GM19239 (cell line): ENCODE data around the gene VPS9D1.
"Not testable (repeated sequence)": the region's sequence is repeated elsewhere in the genome, so short reads cannot be mapped to it uniquely, and the experiment has no call there.

Source experiments
- DNase-seq: peaks from one replicate; pipeline ENCODE4 v3.0.0; 2011; ENCODE audit warnings: low spot score; ENCODE audit not compliant: insufficient read length
- FAIRE-seq: peaks from 2 replicates; lab custom pipeline; 2011; peaks lifted over from hg19 to GRCh38; lab: Jason Lieb, UNC

The VPS9D1 gene

DNA sequence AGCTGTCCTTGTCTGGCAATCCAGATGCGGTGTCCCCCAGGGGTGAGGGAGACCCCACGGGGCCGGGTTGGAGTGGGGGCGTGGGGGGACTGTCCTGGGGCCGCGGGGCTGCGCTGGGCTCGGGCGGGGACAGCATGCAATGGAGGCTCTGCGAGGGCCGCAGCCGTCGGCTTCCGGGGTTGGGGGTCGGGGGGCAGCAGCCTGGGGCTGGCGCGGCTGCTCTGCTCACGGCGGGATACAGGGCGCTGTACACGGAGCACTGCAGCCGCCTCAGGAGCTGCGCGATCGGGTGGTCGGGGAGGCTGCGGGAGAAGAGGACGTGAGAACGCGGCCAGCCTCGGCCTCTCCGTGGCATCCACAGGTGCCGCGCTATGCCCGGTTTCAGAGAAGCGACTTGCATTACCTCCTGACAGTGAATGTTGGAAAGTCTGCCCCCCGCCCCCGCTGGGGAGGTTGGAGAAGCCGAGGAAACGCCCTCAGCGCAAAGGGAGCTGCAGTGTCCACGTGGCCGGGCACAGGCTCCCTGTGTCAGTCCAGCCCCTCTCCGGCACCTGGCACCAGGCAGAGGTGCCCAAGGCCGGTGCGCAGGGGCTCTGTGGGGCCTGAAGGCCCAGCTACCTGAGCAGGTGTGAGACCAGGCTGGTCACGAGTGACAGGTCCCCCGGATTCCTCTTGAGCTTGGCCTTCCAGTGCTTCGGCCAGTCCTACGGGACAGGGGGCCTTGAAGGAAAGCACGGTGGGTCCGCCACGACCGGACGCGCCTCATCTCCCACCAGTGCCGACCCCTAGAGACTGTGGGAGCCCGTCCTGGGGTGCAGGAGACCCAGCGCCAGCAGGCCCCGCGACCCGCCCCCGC lies 9.8 kb downstream of the VPS9D1 start:
- FAIRE-seq (no peak), DNase-seq (no peak)

DNA sequence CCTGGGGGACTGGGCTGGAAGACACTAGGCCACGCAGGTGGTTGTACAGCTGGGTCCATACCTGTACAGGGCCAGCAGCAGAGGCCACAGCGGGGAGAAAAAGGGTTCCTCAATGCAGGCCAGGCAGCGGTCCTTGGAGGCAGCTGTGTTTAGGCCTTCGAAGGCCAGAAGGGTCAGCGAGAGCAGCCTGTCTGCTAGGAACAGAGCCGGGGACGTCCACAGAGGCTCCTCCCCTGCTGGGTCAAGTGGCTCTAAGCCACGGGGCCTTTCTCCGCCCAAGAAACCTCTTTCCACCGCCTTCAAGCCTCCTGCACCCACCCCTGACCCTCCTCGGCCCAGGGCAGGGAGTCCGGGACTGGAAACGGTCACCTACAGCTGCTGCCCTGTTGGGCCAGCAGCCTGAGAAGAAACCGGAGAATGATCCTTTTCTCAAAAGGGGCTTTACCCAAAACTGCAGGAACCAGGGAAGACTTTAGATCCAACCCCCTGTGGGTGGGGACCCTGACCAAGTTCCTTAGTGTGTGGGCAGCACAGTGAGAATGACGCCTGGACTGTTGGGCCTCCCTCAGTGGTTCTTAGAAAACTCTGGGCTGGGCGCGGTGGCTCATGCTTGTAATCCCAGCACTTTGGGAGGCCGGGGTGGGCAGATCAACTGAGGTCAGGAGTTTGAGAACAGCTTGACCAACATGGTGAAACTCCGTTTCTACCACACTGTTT lies 10.8 kb downstream of the VPS9D1 start:
- DNase-seq (no peak), FAIRE-seq (no peak)

DNA sequence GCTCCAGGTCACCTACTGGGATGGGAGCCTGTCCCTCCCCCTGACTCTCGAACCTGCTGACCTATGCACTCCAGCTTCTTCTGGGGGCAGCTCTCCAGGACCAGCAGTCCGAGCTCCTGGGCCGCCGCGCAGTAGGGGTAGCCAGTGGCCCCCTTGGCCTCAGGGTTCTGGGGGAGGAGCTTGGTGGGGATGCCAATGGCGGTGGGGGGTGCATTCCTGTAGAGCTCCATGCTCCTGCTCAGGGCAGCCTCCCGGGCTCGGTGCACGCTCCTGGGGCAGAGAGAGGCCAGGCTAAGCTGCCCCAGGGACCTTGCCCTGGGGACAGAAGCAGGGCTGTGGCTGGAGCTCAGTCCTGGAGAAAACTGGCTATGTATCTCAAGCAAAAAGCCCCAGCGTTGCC lies 11.5 kb downstream of the VPS9D1 start:
- no peak for DNase-seq
- FAIRE-seq: no peak

- no peak for DNase-seq
- FAIRE-seq: no peak
These were observed 12.2 kb downstream of the VPS9D1 start for GRCh38 chr16:89708481-89708931.

- DNase-seq: no peak
- FAIRE-seq: no peak
These were observed 13.0 kb downstream of the VPS9D1 start for GRCh38 chr16:89707695-89708094.

DNA sequence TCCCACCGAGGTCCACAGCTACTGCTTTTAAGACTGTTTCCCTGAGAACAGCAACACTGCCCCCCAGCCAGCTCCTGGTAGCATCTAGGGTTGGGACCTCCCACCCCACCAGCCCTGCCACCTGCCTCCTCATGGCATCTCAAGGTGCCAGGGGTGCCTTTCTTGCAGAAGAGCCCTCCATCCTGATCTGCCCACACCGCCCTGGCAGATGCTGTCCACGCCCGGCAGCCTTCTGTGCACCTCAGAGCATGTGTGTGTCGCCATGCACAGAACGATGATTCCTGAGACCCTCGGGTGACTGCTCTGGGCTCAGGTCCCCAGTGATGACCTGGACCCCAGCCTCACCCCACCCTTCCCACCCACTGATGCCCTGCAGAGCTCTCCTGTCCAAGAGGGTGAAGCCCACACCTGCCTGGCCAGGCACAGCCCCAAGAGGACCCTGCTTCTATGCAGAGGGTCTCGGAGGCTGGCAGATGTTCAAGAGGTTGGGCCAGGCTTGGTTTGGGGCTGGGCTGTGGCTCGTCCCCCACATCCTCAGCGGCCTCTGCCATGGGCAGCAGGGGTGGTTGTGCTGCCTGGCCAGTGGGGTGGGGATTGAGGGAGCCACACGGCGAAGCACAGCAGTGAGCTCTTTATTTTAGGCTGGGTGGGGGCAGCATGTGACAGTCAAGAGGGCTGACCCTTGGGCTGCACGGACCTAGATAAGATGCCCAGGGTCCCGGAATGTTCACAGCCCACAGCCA lies 14.0 kb downstream of the VPS9D1 start:
- DNase-seq (no peak), FAIRE-seq (no peak)

DNA sequence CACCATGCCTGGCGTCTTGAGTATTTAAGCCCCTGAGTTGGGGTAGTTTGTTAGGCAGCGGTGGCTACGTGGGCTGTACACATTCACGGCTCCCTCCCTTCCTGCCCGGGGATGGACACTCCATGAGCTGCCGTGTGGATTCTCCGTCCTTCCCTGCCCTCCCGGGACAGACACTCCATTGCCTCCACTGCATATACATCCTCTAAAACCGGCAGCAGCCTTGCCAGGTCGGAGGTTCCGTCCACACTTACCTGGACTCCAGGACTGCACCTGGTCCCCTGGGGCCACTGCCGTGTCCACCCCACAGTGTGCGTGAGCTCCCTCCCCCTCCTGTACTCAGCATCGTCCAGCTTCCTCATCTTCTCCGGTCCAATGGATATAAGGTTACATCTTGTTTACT lies 15.7 kb downstream of the VPS9D1 start:
- FAIRE-seq (no peak), DNase-seq (no peak)

DNA sequence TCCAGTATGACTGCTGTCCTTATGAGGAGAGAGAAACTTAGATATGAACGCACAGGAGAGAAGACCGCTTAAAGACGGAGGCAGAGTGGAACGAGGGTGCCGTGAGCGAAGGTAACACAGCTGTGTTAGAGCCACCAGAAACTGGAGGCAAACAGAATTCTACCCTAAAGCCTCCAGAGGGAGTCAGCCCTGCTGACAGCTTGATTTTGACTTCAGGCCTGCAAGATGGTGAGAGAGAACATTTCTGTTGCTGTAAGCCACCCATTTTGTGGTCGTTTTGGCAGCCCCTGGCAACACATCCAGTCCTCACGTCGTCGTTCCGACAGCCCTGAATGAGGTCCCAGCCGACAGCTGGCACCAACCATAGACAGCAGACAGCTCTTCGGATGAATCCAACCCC lies 16.4 kb downstream of the VPS9D1 start:
- no peak for DNase-seq
- no peak for FAIRE-seq

- peak; percentile 96 for FAIRE-seq
- peak; percentile 96 for DNase-seq
These were observed 19.0 kb downstream of the VPS9D1 start, which contains the start of gene SPATA2L for GRCh38 chr16:89701425-89702406. Gene SPATA2L, minus strand, starts transcription at chr16:89701705. Its CDS starts 473 bp downstream, at chr16:89701232.

- FAIRE-seq (no peak), DNase-seq (no peak)
These were observed 19.9 kb downstream of the VPS9D1 start for GRCh38 chr16:89700649-89701424.

DNA sequence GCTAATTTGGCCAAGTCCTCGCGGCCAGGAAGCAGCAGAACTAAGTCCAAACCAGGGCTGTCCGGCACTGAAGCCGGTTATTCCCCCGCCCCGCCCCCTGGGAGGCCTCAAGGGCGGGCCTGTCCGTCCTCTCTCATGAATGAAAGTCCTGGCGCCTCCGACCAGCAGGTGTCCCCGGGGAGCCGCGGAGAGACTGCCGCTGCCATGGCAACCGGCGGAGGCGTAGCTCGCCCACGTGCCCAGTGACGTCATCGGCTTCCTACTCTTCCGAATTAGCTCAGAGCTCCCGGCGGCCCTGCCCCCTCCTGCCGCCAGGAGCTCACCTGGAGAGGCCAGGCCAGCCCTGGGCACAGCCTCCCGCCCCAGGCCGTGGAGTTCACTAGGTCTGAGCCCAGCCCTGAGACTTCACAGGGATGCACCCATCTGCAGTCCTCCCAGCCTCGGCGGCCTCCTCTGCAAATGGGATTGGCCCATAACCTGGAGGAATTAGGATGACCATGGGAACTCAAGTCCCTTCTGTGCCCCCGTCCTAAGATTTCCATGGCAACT lies 20.5 kb downstream of the VPS9D1 start:
- FAIRE-seq (peak; percentile 87), DNase-seq (peak; percentile 98)

- not testable (repeated sequence) for FAIRE-seq, DNase-seq
These were observed 21.0 kb downstream of the VPS9D1 start for GRCh38 chr16:89699629-89700099.

DNA sequence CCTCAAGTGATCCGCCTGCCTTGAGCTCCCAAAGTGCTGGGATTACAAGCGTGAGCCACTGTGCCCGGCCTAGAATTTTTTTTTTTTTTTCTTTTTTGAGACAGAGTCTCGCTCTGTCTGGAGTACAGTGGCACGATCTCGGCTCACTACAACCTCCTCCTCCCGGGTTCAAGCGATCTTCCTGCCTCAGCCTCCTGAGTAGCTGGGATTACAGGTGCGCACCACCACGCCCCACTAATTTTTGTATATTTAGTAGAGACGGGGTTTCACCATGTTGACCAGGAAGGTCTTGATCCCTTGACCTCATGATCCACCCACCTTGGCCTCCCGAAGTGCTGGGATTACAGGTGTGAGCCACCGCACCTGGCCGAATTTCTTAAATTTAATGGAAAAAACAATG lies 22.0 kb downstream of the VPS9D1 start:
- FAIRE-seq: not testable (repeated sequence)

GRCh38 chr16:89697616-89698331 lies 22.9 kb downstream of the VPS9D1 start:
- no peak for DNase-seq
- no peak for FAIRE-seq

More for the DNA sequence above, 22.0 kb downstream of the VPS9D1 start:
- not testable (repeated sequence) for DNase-seq

GRCh38 chr16:89697161-89697615 lies 23.5 kb downstream of the VPS9D1 start:
- FAIRE-seq (no peak), DNase-seq (no peak)

GRCh38 chr16:89696670-89697128 lies 24.0 kb downstream of the VPS9D1 start:
- peak; percentile 91 for DNase-seq
- FAIRE-seq: no peak
